Esophagus squamous epithelium (tissue), 4 donors: ENCODE data around the gene SERPINI1.

Source experiments
- POLR2A ChIP-seq, 4 donors: fragments of 450-650 bp; IDR thresholded peaks; one replicate each; pipeline ENCODE4 v1.6.1; 2017; ENCODE audit warnings: antibody characterized with exemption in 4 of 4, mild to moderate bottlenecking in 4 of 4, moderate library complexity in 3 of 4
- TF ChIP-seq, protein P1 (sequence below), 6 experiments: fragments of 450-650 bp in 4 of 6; fragments of 200-600 bp in 2 of 6; sonication (generic) in 2 of 6; IDR thresholded peaks; one replicate each; pipeline ENCODE4 v1.5.1; 2016 to 2019; ENCODE audit warnings: antibody characterized with exemption in 6 of 6, mild to moderate bottlenecking in 4 of 6, moderate library complexity in 4 of 6

DNA sequence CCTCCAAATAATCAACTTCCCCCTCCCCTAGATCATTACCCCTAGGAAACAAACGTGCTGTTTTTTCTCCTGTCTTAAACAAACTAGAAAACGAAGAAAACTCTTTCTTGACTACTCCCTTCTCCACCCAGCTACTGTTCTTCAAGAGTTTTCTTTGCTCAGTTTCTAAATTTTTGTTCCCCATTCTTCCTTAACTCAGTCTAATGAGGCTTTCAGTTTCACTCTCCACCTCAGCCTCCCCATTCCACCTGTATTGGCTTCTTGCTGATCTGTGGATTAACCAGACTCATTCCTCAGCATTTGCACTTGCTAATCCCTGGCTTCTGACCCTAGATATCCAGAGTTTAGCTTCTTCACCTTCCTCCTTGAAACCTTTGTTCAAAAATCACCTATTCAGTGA, 26.8 kb downstream of the SERPINI1 start:
- TF ChIP-seq, protein P1, sequence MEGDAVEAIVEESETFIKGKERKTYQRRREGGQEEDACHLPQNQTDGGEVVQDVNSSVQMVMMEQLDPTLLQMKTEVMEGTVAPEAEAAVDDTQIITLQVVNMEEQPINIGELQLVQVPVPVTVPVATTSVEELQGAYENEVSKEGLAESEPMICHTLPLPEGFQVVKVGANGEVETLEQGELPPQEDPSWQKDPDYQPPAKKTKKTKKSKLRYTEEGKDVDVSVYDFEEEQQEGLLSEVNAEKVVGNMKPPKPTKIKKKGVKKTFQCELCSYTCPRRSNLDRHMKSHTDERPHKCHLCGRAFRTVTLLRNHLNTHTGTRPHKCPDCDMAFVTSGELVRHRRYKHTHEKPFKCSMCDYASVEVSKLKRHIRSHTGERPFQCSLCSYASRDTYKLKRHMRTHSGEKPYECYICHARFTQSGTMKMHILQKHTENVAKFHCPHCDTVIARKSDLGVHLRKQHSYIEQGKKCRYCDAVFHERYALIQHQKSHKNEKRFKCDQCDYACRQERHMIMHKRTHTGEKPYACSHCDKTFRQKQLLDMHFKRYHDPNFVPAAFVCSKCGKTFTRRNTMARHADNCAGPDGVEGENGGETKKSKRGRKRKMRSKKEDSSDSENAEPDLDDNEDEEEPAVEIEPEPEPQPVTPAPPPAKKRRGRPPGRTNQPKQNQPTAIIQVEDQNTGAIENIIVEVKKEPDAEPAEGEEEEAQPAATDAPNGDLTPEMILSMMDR (IDR thresholded peaks at IDR 0.05): no peak
- no peak for TF ChIP-seq POLR2A (IDR thresholded peaks at IDR 0.05)
